CD1c-positive myeloid dendritic cell (primary cell): ENCODE results near the gene IL20.

Experiments used
- DNase-seq: peaks from one replicate; pipeline ENCODE4 v3.0.0-alpha.2; 2016; ENCODE audit errors: extremely low spot score

IL20 gene, protein sequence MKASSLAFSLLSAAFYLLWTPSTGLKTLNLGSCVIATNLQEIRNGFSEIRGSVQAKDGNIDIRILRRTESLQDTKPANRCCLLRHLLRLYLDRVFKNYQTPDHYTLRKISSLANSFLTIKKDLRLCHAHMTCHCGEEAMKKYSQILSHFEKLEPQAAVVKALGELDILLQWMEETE

GRCh38 chr1:206864939-206865671 lies at the start of gene IL20:
Gene IL20 (plus strand): TSS chr1:206865623. CDS start chr1:206865853, 230 bp downstream.
- peak; percentile 89 for DNase-seq

DNA sequence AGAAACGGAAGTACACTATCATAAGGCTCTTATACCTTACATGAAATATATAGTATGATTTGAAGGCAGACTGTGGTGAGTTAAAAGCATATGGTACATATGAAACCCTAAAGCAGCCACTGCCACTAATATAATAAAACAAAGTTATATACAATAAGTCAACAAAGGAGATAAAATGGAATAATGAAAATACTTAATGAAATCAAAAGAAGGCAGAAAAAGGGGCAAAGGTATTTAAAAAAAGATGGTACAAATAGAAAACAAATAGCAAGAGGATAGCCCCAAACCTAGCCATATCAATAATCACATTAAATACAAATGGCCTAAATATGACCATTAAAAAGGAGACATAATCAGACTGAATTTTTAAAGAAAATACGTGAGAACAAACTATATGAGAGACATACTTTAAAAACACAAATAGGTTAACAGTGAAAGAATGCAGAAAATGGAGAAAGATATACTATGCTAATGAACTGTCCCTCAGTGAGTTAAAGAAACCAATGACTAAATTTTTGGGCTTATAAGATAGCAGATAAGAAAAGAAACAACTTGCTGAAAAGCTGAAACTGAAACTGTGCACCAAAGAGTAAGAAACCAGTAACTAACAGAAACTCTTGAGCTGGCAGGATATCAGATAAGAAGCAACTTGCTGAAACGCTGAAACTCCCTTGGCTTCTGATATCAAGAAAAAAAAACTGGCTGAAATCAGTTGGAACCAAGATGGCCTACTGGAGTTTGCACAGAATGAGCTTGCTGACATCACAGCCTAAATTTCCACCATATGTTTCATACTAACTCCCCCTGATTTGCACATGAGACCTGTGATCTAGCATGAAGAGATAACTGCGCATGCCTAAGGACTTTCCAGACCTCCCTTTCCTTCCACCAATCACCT lies 48.8 kb upstream of the IL20 start:
- no peak for DNase-seq

GRCh38 chr1:206821493-206821892 lies 43.9 kb upstream of the IL20 start:
- no peak for DNase-seq

GRCh38 chr1:206823727-206824126 lies 41.7 kb upstream of the IL20 start:
- no peak for DNase-seq

DNA sequence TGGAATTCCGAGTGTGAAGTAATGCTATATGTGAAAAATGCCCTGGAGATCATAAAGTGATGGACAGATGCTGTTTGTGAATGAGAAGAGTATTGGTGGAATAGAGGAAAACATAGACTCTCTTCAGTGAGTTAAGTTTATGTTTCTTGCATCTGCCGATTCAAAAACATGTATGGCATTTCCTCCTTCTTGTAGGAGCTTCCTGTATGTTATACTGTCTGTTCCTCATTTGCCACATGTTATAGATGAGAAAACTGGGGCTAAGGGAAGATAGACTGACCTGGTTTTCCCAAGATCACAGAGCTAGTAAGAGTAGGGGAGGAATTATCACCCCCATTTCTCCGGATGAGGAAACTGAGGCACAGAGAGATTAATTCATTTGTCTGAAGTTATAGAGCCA lies 41.1 kb upstream of the IL20 start:
- peak; percentile 69 for DNase-seq

DNA sequence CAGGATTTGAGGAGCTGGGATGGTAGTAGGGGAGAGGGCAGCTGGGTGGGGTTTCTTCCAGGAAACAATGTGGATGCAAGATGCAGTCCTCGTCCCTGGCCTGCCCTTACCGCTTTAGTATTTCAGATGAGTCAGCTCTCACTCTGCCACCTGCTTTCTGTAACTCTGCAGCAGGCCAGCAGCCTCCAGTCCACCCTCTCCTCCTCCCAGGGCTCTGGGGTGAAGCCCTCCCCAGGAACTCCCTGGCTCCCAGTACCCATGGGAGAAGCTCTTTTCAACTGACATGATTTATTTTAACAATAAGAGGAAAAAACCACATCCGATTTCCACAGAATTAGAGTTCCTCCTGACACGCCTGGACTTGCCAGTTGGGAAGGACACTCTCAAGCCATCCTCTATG lies 39.0 kb upstream of the IL20 start:
- DNase-seq: peak; percentile 23

DNA sequence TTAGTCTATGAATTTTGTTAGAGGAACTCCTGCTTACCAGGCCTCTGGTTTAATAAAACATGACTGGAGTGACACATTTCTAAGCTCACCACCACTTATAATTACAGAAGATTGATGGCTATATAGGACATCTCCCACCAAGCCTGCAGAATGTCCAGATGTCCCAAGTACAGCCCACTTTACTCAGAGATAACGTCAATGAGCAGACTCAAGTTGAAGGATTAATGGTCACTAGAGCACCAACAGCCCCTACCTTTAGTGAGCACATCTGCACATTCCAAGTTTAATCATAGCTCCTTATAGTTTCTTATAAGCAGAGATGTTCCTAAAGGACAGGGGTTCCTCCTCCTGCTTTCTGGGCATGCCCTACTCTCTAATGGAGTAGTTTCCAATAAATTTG lies 37.4 kb upstream of the IL20 start:
- no peak for DNase-seq

DNA sequence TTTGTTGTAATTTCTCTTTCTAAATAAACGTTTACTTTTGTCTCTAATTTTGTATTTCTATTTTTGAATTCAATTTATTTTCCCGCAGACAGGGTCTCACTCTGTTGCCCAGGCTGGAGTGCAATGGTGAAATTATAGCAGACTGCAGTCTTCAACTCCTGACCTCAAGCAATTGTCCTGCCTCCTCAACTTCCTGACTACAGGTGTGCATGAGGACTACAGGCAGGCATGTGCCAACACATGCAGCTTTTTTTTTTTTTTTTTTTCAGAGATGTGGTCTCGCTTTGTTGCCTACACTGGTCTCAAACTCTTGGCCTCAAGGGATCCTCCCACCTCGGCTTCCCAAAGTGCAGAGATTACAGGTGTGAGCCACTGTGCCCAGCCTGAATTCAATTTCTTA lies 36.7 kb upstream of the IL20 start:
- DNase-seq: no peak

- no peak for DNase-seq
Observed at GRCh38 chr1:206829282-206829681, 36.1 kb upstream of the IL20 start.

DNA sequence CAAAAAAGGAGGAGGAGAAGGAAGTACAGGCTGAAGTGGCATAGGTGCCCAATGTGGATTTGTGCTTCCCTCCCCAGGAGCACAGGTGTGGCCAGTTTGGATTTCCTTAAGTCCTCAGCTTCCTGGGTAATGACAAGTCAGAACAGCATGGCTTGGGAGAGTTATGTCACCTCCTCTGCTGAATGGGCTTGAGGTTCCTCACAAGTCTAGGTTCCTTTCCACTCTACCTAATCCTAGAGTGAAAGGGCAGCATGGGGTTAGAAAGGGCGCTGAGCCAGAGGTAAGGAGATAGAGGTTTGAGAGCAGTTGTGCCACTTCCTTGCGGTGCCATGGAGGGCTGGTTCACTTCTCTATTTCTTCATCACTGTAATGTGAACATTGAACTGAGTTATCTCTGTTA lies 35.5 kb upstream of the IL20 start:
- peak; percentile 65 for DNase-seq

DNA sequence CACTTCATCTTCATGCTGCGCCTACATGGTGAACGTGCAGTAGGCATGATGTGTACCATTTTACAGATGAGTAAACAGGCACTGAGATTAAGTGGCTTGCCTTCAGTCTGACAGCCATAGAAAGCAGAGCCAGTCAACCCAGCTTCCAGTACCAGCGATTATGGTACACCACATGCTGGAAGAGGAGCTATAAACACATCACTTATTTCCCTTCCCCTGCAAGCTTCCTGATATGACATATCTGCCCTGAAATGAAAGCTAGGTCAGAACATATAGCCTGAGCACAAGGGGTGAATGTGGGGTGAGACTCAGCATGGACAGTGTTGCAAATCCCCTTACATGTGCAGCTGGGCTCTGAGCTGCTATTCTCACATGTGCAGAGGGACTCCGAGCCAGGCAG lies 33.8 kb upstream of the IL20 start:
- DNase-seq: peak; percentile 24

GRCh38 chr1:206832352-206832880 lies 33.0 kb upstream of the IL20 start:
- DNase-seq: peak; percentile 35

GRCh38 chr1:206833106-206833680 lies 32.2 kb upstream of the IL20 start:
- peak; percentile 85 for DNase-seq

GRCh38 chr1:206833801-206834200 lies 31.6 kb upstream of the IL20 start:
- DNase-seq: peak; percentile 28

DNA sequence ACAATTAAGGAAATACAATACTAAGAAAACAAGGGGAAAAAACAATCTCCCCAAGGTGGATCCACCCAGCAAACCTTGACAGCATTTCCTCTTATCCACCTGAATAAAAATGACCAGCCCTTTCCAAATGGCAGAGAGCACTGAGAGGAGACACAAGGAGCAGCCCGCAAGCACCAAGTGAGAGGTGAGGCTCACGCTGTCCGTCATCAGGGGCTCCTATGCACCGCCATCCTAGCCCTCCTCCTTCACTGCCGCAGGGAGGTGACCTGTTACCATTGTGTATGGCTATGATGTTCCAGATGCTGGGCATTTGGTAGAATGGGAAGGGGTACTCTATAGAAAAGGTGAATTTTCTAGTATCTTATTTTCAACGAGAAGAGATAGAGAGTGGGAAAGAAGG lies 31.2 kb upstream of the IL20 start:
- DNase-seq: no peak

GRCh38 chr1:206834711-206835110 lies 30.7 kb upstream of the IL20 start:
- DNase-seq: peak; percentile 98

DNA sequence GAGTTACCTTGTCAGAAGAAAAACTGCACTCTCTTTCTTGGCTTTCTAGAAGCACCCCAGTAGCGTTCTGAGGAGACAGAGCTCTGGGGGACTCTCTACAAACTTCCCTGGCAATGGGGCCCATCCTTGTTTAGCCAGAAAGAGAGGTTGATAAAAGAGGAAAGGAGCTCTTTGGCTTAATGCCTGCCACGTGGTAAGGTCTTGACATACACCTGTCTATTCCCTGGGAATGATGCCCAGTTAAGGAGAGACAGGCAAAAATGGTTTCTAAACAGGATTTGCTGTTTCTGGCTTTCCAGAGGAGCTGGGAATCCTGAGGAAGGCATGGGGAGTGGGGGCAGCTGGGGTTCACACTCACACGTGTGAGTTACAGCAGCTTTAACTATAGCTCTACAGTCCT lies 30.2 kb upstream of the IL20 start:
- DNase-seq: no peak

DNA sequence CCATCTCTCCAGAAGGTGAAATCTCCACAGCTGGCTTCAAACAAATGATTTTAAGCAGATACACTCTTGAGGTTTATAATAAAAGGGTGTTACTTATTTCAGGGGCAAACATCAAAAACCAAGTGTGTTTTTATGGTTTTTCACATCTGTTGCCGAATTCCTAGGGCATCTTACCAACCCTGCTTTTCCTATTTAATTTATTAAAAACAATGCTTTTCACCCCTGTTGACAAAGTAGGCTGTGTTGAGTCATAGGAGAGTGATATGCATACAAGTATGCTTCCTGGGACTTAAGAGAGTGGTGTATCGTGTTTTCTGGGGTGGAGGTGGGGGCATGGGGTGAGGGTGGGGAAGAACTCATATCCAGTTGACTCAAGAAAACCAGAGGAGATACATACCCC lies 29.3 kb upstream of the IL20 start:
- no peak for DNase-seq

- DNase-seq: no peak
Observed at GRCh38 chr1:206839006-206839560, 26.3 kb upstream of the IL20 start.

DNA sequence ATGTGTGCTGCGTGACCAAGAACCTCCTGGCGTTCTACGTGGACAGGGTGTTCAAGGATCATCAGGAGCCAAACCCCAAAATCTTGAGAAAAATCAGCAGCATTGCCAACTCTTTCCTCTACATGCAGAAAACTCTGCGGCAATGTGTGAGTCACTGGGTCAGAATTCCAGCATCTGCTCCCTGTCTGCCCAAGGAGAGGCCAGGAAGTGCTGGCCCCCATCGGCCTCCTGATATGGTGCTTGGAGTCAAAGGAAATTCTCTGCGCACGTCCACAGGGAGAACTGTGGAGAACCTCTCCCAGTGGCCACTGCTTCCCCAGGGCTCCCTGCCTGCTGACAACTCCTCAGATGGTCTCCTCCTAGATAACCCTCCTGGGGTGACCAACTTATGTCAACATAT lies 25.6 kb upstream of the IL20 start:
- DNase-seq: no peak

DNA sequence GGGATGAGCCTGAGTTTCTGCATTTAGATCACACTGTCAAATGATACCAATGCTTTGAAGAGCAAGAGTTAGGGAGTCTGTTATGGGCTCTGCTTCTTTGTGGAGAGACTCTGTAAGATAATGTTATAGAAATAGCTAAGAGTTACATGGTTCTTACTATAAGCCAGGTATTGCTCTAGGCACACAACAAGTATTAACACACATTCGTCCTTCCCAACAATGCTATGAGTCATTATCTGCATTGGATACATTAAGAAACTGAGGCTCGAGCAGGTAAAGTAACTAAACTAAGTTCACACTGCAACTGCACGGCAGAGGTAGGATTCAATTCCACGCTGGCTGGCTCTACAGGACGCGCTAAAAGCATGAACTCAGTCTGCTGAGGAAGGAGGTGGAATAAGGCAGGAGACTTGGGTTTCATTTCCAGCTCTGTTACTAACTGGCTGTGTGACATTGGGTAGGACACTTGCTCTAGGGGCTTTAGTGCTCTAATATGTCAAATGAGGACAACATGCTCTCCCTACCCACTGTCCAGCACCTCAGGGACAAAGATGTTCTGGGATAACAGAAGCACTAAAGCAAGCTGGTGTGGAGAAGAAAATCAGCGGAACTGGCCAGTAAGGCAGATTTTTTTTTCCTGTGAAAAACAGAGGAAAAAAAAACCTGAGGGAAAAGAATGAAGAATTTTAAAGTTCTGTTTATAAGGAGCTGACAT lies 23.7 kb upstream of the IL20 start:
- no peak for DNase-seq
